ENCODE data around the gene SNX14. TPM values are rescaled to one million over a fixed set of nuclear protein-coding genes. Genes with fewer than 3 reads are reported as not detected.

Gene SNX14
- total and polyA plus RNA-seq, 9 donors, result 39.7 to 80.2 (median 61.2) TPM

DNA sequence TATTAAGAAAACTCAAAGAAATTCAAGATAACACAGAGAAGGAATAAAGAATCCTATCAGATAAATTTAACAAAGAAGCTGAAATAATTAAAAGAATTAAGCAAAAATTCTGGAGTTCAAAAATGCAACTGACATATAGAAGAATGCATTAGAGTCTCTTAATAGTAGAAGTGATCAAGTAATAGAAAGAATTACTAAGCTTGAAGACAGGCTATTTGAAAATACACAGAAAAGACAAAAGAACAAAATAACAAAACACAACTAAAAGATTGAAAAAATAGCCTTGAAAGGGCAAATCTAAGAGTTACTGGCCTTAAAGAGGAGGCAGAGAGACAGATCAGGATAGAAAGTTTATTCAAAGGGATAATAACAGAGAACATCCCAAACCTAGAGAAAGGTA lies 12.1 kb downstream of the SNX14 start:
- DNase-seq, result no peak
- Histone ChIP-seq H3K27me3 (no peaks in the 10 kb centered on the region), H3K4me1 (ENCODE audit: insufficient read depth) (no peaks in the 10 kb centered on the region), H3K9me3 (no peaks in the 10 kb centered on the region), H3K27ac (no peak overlapping the region), H3K36me3 (no peaks in the 10 kb centered on the region), H3K4me3 (no peak overlapping the region)
- no peak for TF ChIP-seq EP300 (IDR thresholded peaks at IDR 0.05)
- TF ChIP-seq, protein P1, sequence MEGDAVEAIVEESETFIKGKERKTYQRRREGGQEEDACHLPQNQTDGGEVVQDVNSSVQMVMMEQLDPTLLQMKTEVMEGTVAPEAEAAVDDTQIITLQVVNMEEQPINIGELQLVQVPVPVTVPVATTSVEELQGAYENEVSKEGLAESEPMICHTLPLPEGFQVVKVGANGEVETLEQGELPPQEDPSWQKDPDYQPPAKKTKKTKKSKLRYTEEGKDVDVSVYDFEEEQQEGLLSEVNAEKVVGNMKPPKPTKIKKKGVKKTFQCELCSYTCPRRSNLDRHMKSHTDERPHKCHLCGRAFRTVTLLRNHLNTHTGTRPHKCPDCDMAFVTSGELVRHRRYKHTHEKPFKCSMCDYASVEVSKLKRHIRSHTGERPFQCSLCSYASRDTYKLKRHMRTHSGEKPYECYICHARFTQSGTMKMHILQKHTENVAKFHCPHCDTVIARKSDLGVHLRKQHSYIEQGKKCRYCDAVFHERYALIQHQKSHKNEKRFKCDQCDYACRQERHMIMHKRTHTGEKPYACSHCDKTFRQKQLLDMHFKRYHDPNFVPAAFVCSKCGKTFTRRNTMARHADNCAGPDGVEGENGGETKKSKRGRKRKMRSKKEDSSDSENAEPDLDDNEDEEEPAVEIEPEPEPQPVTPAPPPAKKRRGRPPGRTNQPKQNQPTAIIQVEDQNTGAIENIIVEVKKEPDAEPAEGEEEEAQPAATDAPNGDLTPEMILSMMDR (IDR thresholded peaks at IDR 0.05), result no peak
- TF ChIP-seq POLR2A (IDR thresholded peaks at IDR 0.05), result no peak
- intact Hi-C loops (cut with DNase I), result no loop called here

DNA sequence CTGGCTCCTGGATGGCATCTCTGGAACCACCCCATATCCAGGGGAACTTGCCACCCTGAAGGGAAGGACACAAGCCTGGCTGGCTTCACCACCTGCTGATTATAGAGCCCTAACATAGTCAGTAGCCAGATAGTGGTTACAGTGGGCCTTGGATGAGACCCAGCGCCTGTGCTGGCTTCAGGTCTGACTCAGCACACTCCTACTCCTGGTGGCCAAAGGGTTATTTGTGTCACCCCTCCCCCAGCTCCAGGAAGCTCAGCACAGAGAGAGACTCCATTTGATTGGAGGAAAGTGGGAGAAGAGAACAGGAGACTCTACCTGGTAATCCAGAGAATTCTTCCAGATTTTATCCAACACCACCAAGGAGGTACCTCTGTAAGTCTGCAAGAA lies 12.8 kb downstream of the SNX14 start:
- DNase-seq, result no peak
- no peaks in the 10 kb centered on the region for H3K9me3 ChIP-seq
- no peaks in the 10 kb centered on the region for H3K36me3 ChIP-seq
- no peaks in the 10 kb centered on the region for H3K4me1 ChIP-seq (ENCODE audit: insufficient read depth)
- 77 to 91% (median 86%) methylated on average over 1 of the region's 1 CpG for WGBS, 3 donors
- no peak overlapping the region for H3K27ac ChIP-seq
- H3K4me3 ChIP-seq, result no peak overlapping the region
- H3K27me3 ChIP-seq, result no peaks in the 10 kb centered on the region
- intact Hi-C loops (cut with DNase I), result no loop called here
- TF ChIP-seq POLR2A (IDR thresholded peaks at IDR 0.05) (no peak), EP300 (IDR thresholded peaks at IDR 0.05) (no peak)
- TF ChIP-seq, protein P1 (IDR thresholded peaks at IDR 0.05), result no peak

DNA sequence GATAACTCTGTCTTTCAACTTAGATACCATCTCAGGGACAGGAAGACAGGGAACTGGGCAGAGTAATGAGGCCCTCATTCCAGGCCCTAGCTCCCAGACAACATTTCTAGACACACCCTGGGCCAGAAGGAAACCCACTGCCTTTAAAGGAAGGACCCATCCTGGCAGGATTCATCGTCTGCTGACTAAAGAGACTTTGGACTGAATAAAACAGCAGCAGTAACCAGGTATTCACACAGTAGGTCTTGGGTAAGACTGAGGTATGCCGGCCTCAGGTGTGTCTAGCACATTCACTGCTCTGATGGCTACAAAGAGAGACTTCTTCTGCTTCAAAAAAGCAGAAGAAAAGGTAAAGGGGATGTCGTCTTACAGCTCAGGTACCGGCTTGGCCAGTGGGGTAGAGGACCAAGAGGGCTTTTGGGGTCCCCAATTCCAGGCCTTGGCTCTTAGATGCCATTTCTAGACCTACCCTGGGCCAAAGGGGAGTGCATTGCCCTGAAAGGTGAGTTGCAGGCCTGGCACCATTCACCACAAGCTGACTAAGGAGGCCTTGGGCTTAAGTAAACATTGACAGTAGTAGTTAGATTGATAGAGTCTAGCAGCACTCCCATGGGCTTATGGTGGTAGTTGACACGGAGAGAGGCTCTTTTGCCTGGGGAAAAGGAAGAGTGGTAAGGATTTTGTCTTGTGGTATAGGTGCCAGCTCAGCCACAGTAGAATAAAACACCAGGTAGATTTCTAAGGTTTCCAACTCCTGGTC lies 13.4 kb downstream of the SNX14 start:
- no peaks in the 10 kb centered on the region for H3K27me3 ChIP-seq
- no peaks in the 10 kb centered on the region for H3K36me3 ChIP-seq
- H3K4me3 ChIP-seq, result no peak overlapping the region
- no peaks in the 10 kb centered on the region for H3K4me1 ChIP-seq (ENCODE audit: insufficient read depth)
- 91 to 93% (median 91%) methylated on average over 5 of the region's 5 CpGs for WGBS, 3 donors
- TF ChIP-seq POLR2A (IDR thresholded peaks at IDR 0.05), result no peak
- TF ChIP-seq, protein P1 (IDR thresholded peaks at IDR 0.05), result no peak
- no peak for TF ChIP-seq EP300 (IDR thresholded peaks at IDR 0.05)
- DNase-seq, result no peak
- no peak overlapping the region for H3K27ac ChIP-seq
- no peaks in the 10 kb centered on the region for H3K9me3 ChIP-seq
- intact Hi-C loops (cut with DNase I), result no loop called here

DNA sequence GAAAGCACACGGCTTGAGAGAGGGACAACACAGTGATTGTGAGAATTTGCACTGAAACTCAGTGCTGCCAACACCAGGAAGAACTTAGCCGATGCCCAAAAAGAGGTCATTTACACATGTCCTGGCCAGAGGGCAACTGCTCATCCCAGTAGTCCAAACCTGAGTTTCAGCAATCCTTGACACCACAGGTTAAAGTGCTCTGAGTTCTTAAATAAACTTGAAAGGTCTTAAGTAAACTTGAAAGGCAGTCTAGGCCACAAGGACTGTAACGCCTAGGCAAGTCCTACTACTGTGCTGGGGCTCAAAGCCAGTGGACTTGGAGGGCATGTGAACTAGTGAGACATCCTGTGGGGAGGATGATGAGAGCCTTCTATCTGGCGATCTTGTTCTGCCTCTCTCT lies 14.1 kb downstream of the SNX14 start:
- TF ChIP-seq EP300 (IDR thresholded peaks at IDR 0.05) (no peak), POLR2A (IDR thresholded peaks at IDR 0.05) (no peak)
- TF ChIP-seq, protein P1 (IDR thresholded peaks at IDR 0.05), result no peak

More for the DNA sequence above, 14.1 kb downstream of the SNX14 start:
- no peak for DNase-seq
- WGBS, 3 donors, result 76 to 88% (median 88%) methylated on average over 4 of the region's 4 CpGs
- Histone ChIP-seq H3K36me3 (no peaks in the 10 kb centered on the region), H3K9me3 (no peaks in the 10 kb centered on the region), H3K27ac (no peak overlapping the region), H3K27me3 (no peaks in the 10 kb centered on the region), H3K4me1 (ENCODE audit: insufficient read depth) (no peaks in the 10 kb centered on the region), H3K4me3 (no peak overlapping the region)
- intact Hi-C loops (cut with DNase I), result no loop called here

Data from ovary (tissue), 9 donors.